Thyroid gland (tissue), 4 donors: ENCODE results near the gene ATF7.
"Not testable (repeated sequence)": the region's sequence is repeated elsewhere in the genome, so short reads cannot be mapped to it uniquely, and the experiment has no call there.

Experiments
- CTCF ChIP-seq, 6 experiments: fragments of 200-600 bp in 3 of 6; fragments of 450-650 bp in 3 of 6; sonication (generic) in 3 of 6; IDR thresholded peaks; one replicate each; pipeline ENCODE4 v1.5.1; 2016 to 2019; ENCODE audit warnings: antibody characterized with exemption in 6 of 6, mild to moderate bottlenecking in 2 of 6, inconsistent platforms in 1 of 6, moderate library complexity in 1 of 6
- POLR2A ChIP-seq, 2 donors: fragments of 450-650 bp; IDR thresholded peaks; one replicate each; pipeline ENCODE4 v1.6.1; 2017; ENCODE audit warnings: antibody characterized with exemption in 2 of 2, mild to moderate bottlenecking in 2 of 2, moderate library complexity in 1 of 2

- not testable (repeated sequence) for TF ChIP-seq CTCF, POLR2A (IDR thresholded peaks at IDR 0.05)
Observed at GRCh38 chr12:53548354-53548753, 77.8 kb downstream of the ATF7 start.
